ENCODE measurements around the gene BBLN.
A peak's percentile ranks its signal among the peaks of the same experiment; 100 is the strongest.

Gene BBLN

GRCh38 chr9:128150594-128151308 lies 9.3 kb upstream of the BBLN start:
- Histone ChIP-seq H3K36me3 (ENCODE audit: control insufficient read depth, low read length) (no peaks in the 10 kb centered on the region), H3K27me3 (ENCODE audit: control insufficient read depth, low read length) (no peaks in the 10 kb centered on the region), H3K79me2 (ENCODE audit: control insufficient read depth, low read length) (no peaks in the 10 kb centered on the region), H3K9me3 (ENCODE audit: control insufficient read depth, insufficient read depth, low read length) (no peaks in the 10 kb centered on the region), H3K4me1 (ENCODE audit: control insufficient read depth, low read length) (no peaks in the 10 kb centered on the region), H3K27ac (ENCODE audit: low read depth, low read length) (no peak overlapping the region), H4K20me1 (ENCODE audit: control insufficient read depth, insufficient read depth, low read depth, low read length) (no peaks in the 10 kb centered on the region), H3K4me3 (ENCODE audit: low read length) (no peak overlapping the region), H3F3A (ENCODE audit: control insufficient read depth, insufficient read depth) (no peaks in the 10 kb centered on the region), H3K4me2 (ENCODE audit: low read length) (no peak overlapping the region), H3K9me2 (replicated peaks; ENCODE audit: control insufficient read depth, low read length) (no peaks in the 10 kb centered on the region)
- TF ChIP-seq CTCF (IDR thresholded peaks at IDR 0.05; ENCODE audit: low read depth, low read length, poor library complexity, severe bottlenecking) (peak; percentile 76), EZH2phosphoT487 (IDR thresholded peaks at IDR 0.05; ENCODE audit: borderline replicate concordance, low read length) (no peak)

GRCh38 chr9:128151309-128152132 lies 8.5 kb upstream of the BBLN start:
- Histone ChIP-seq H4K20me1 (ENCODE audit: control insufficient read depth, insufficient read depth, low read depth, low read length) (no peaks in the 10 kb centered on the region), H3F3A (ENCODE audit: control insufficient read depth, insufficient read depth) (no peaks in the 10 kb centered on the region), H3K9me2 (replicated peaks; ENCODE audit: control insufficient read depth, low read length) (no peaks in the 10 kb centered on the region), H3K4me2 (ENCODE audit: low read length) (no peak overlapping the region), H3K27me3 (ENCODE audit: control insufficient read depth, low read length) (no peaks in the 10 kb centered on the region), H3K9me3 (ENCODE audit: control insufficient read depth, insufficient read depth, low read length) (no peaks in the 10 kb centered on the region), H3K4me1 (ENCODE audit: control insufficient read depth, low read length) (no peaks in the 10 kb centered on the region), H3K36me3 (ENCODE audit: control insufficient read depth, low read length) (no peaks in the 10 kb centered on the region), H3K4me3 (ENCODE audit: low read length) (no peak overlapping the region), H3K27ac (ENCODE audit: low read depth, low read length) (no peak overlapping the region), H3K79me2 (ENCODE audit: control insufficient read depth, low read length) (no peaks in the 10 kb centered on the region)
- TF ChIP-seq EZH2phosphoT487 (IDR thresholded peaks at IDR 0.05; ENCODE audit: borderline replicate concordance, low read length) (no peak), CTCF (IDR thresholded peaks at IDR 0.05; ENCODE audit: low read depth, low read length, poor library complexity, severe bottlenecking) (no peak)

- no peak overlapping the region for H3K4me2 ChIP-seq (ENCODE audit: low read length)
- H3K27ac ChIP-seq (ENCODE audit: low read depth, low read length): no peak overlapping the region
Measured at GRCh38 chr9:128152133-128153059, 7.7 kb upstream of the BBLN start.

More at GRCh38 chr9:128152133-128153059, 7.7 kb upstream of the BBLN start:
- Histone ChIP-seq H3K9me3 (ENCODE audit: control insufficient read depth, insufficient read depth, low read length) (no peaks in the 10 kb centered on the region), H3K36me3 (ENCODE audit: control insufficient read depth, low read length) (no peaks in the 10 kb centered on the region), H3K9me2 (replicated peaks; ENCODE audit: control insufficient read depth, low read length) (no peaks in the 10 kb centered on the region), H3K79me2 (ENCODE audit: control insufficient read depth, low read length) (no peaks in the 10 kb centered on the region), H4K20me1 (ENCODE audit: control insufficient read depth, insufficient read depth, low read depth, low read length) (no peaks in the 10 kb centered on the region), H3K4me1 (ENCODE audit: control insufficient read depth, low read length) (no peaks in the 10 kb centered on the region), H3K27me3 (ENCODE audit: control insufficient read depth, low read length) (no peaks in the 10 kb centered on the region), H3K4me3 (ENCODE audit: low read length) (no peak overlapping the region), H3F3A (ENCODE audit: control insufficient read depth, insufficient read depth) (no peaks in the 10 kb centered on the region)
- no peak for TF ChIP-seq EZH2phosphoT487 (IDR thresholded peaks at IDR 0.05; ENCODE audit: borderline replicate concordance, low read length)
- no peak for TF ChIP-seq CTCF (IDR thresholded peaks at IDR 0.05; ENCODE audit: low read depth, low read length, poor library complexity, severe bottlenecking)

Measured in DOHH2 (cell line).